H9 (cell line): Measurements from ENCODE around the gene VWF. TPM values are rescaled to one million over a fixed set of nuclear protein-coding genes. Genes with fewer than 3 reads are reported as not detected.

ENCODE experiments used
- DNase-seq: peaks from one replicate; pipeline ENCODE4 v3.0.0-alpha.2; 2017
- H2AFZ ChIP-seq: one replicate; pipeline ENCODE4 v1.6.1; 2013; ENCODE audit warnings: mild to moderate bottlenecking, low read length, control low read depth, moderate library complexity
- H2AK5ac ChIP-seq: 2 replicates; pipeline ENCODE4 v1.6.1; 2013; ENCODE audit warnings: low read length, control low read depth, mixed read lengths; ENCODE audit not compliant: insufficient read length
- H2BK120ac ChIP-seq: one replicate; pipeline ENCODE4 v1.6.1; 2013; ENCODE audit warnings: low read depth, mild to moderate bottlenecking, low read length, control low read depth, inconsistent platforms; ENCODE audit not compliant: poor library complexity, severe bottlenecking
- H2BK12ac ChIP-seq: 2 replicates; pipeline ENCODE4 v1.6.1; 2013; ENCODE audit warnings: low read length, control low read depth, mixed read lengths, low read depth; ENCODE audit not compliant: insufficient read length
- H2BK15ac ChIP-seq: 2 replicates; pipeline ENCODE4 v1.6.1; 2013; ENCODE audit warnings: low read depth, low read length, control low read depth
- H2BK20ac ChIP-seq: one replicate; pipeline ENCODE4 v1.6.1; 2013; ENCODE audit warnings: low read depth, mild to moderate bottlenecking, low read length, control low read depth, inconsistent platforms; ENCODE audit not compliant: poor library complexity, severe bottlenecking
- H2BK5ac ChIP-seq: 2 replicates; pipeline ENCODE4 v1.6.1; 2013; ENCODE audit warnings: low read length, control low read depth, mixed read lengths; ENCODE audit not compliant: insufficient read length
- H3K14ac ChIP-seq: 2 replicates; pipeline ENCODE4 v1.6.1; 2013; ENCODE audit warnings: low read length, control low read depth; ENCODE audit not compliant: insufficient read depth
- H3K18ac ChIP-seq: 2 replicates; pipeline ENCODE4 v1.6.1; 2013; ENCODE audit warnings: low read depth, mild to moderate bottlenecking, mixed read lengths, low read length, control low read depth; ENCODE audit not compliant: insufficient read length
- H3K23ac ChIP-seq: 2 replicates; pipeline ENCODE4 v1.6.1; 2013; ENCODE audit warnings: low read length, control low read depth, mixed read lengths, low read depth; ENCODE audit not compliant: insufficient read length
- H3K23me2 ChIP-seq: 2 replicates; pipeline ENCODE4 v1.6.1; 2013; ENCODE audit warnings: low read depth, mild to moderate bottlenecking, mixed read lengths, low read length, control low read depth; ENCODE audit not compliant: insufficient read length, poor library complexity, severe bottlenecking
- H3K27ac ChIP-seq: 2 replicates; pipeline ENCODE4 v1.5.1; 2013; ENCODE audit warnings: low read length, control low read depth, mixed read lengths, low read depth; ENCODE audit not compliant: insufficient read length
- H3K27me3 ChIP-seq: 2 replicates; pipeline ENCODE4 v1.6.1; 2013; ENCODE audit warnings: low read length, control low read depth, inconsistent platforms; ENCODE audit not compliant: insufficient read depth
- H3K4ac ChIP-seq: 2 replicates; pipeline ENCODE4 v1.6.1; 2013; ENCODE audit warnings: low read depth, mild to moderate bottlenecking, control low read depth, inconsistent platforms, low read length, moderate library complexity
- H3K4me1 ChIP-seq: 2 replicates; pipeline ENCODE4 v1.6.1; 2013; ENCODE audit warnings: low read length, control low read depth, inconsistent platforms; ENCODE audit not compliant: insufficient read depth
- H3K4me2 ChIP-seq: 2 replicates; pipeline ENCODE4 v1.6.1; 2013; ENCODE audit warnings: low read length, control low read depth, mixed read lengths; ENCODE audit not compliant: insufficient read length, insufficient read depth
- H3K56ac ChIP-seq: 2 replicates; pipeline ENCODE4 v1.6.1; 2013; ENCODE audit warnings: low read depth, mild to moderate bottlenecking, mixed read lengths, low read length, control low read depth; ENCODE audit not compliant: insufficient read length
- H3K79me1 ChIP-seq: 2 replicates; pipeline ENCODE4 v1.6.1; 2013; ENCODE audit warnings: low read depth, mild to moderate bottlenecking, moderate library complexity, low read length, control low read depth, inconsistent platforms; ENCODE audit not compliant: insufficient read depth, poor library complexity, severe bottlenecking
- H3K79me2 ChIP-seq: 2 replicates; pipeline ENCODE4 v1.6.1; 2013; ENCODE audit warnings: low read length, control low read depth, inconsistent platforms; ENCODE audit not compliant: insufficient read depth
- H3K9ac ChIP-seq: 2 replicates; pipeline ENCODE4 v1.6.1; 2013; ENCODE audit warnings: low read length, control low read depth, mixed read lengths; ENCODE audit not compliant: insufficient read length; ENCODE audit errors: extremely low read depth
- H3K9me3 ChIP-seq: one replicate; pipeline ENCODE4 v1.6.1; 2013; ENCODE audit warnings: low read depth, low read length, inconsistent platforms; ENCODE audit not compliant: control insufficient read depth
- H3T11ph ChIP-seq: one replicate; pipeline ENCODE4 v1.6.1; 2013; ENCODE audit warnings: mild to moderate bottlenecking, low read length, control low read depth, inconsistent platforms
- H4K20me1 ChIP-seq: one replicate; pipeline ENCODE4 v1.6.1; 2013; ENCODE audit not compliant: control insufficient read depth, insufficient read length, insufficient read depth
- H4K5ac ChIP-seq: 2 replicates; pipeline ENCODE4 v1.6.1; 2013; ENCODE audit warnings: low read depth, mild to moderate bottlenecking, mixed read lengths, low read length, control low read depth; ENCODE audit not compliant: insufficient read length
- H4K8ac ChIP-seq: replicated peaks from 2 replicates; pipeline ENCODE4 v1.6.1; 2013; ENCODE audit warnings: low read length, control low read depth, mixed read lengths, low read depth; ENCODE audit not compliant: insufficient read length
- H4K91ac ChIP-seq: 2 replicates; pipeline ENCODE4 v1.6.1; 2013; ENCODE audit warnings: low read depth, mild to moderate bottlenecking, moderate library complexity, mixed read lengths, low read length, control low read depth; ENCODE audit not compliant: insufficient read length
- H3K27ac Mint-ChIP-seq, 3 experiments: 2 replicates in 2 of 3; 3 replicates in 1 of 3; pipeline ENCODE4 v1.8.0; 2020 to 2021; ENCODE audit warnings: mixed read lengths in 3 of 3, mild to moderate bottlenecking in 1 of 3, moderate library complexity in 1 of 3
- H3K27me3 Mint-ChIP-seq: 2 replicates; pipeline ENCODE4 v1.8.0; 2021; ENCODE audit warnings: low read depth, mild to moderate bottlenecking, moderate library complexity, mixed read lengths
- H3K36me3 Mint-ChIP-seq, 3 experiments: 2 replicates in 2 of 3; 3 replicates in 1 of 3; pipeline ENCODE4 v1.8.0; 2020 to 2021; ENCODE audit warnings: low read depth in 3 of 3, mixed read lengths in 3 of 3; ENCODE audit not compliant: insufficient read depth in 1 of 3
- H3K4me1 Mint-ChIP-seq, 2 experiments: 2 replicates each; pipeline ENCODE4 v1.8.0; 2020; ENCODE audit warnings: mixed read lengths in 2 of 2
- H3K4me3 Mint-ChIP-seq, 2 experiments: 2 replicates in 1 of 2; 3 replicates in 1 of 2; pipeline ENCODE4 v1.8.0; 2020 to 2021; ENCODE audit warnings: mild to moderate bottlenecking in 2 of 2, mixed read lengths in 2 of 2, moderate library complexity in 1 of 2
- H3K9me3 Mint-ChIP-seq, 2 experiments: 2 replicates in 1 of 2; 3 replicates in 1 of 2; pipeline ENCODE4 v1.8.0; 2020; ENCODE audit warnings: mild to moderate bottlenecking in 2 of 2, mixed read lengths in 2 of 2, moderate library complexity in 1 of 2
- WGBS: extraction: QIAGEN DNeasy Blood & Tissue Kit; methylation state at CpG from one replicate; pipeline ENCODE4 v1.1.7; 2013; ENCODE audit warnings: missing lambda C conversion rate, low lambda C conversion rate, mixed read lengths; ENCODE audit not compliant: insufficient read length; ENCODE audit errors: extremely low coverage; 5-methylcytosine and 5-hydroxymethylcytosine counted together
- total RNA-seq: library from RNA; stranded (reverse); gene quantifications from 2 replicates; pipeline ENCODE4 v1.2.1, GENCODE V29; 2021
- TF ChIP-seq, protein P1 (sequence below): fragments of 200-600 bp; sonication (generic); conservative IDR thresholded peaks from 3 replicates; pipeline ENCODE4 v1.8.0; 2021; ENCODE audit warnings: antibody characterized with exemption, mild to moderate bottlenecking

The VWF gene
- total RNA-seq, 1 experiment from 2014 or later = 0.17 TPM

DNA sequence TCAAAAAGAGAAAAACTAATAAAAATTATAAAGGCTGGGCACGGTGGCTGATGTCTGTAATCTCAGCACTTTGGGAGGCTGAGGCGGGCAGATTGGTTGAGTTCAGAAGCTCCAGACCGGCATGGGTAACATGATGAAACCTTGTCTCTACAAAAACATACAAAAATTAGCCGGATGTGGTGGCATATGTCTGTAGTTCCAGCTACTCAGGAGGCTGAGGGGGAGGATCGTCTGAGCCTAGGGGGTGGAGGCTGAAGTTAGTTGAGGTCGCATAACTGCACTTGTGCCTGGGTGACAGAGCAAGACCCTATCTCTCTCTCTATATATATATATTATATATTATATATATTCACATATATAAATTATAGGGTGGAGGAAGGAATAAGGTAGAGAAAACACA is 146.9 kb downstream of the VWF start:
- no peak overlapping the region for H3K23ac ChIP-seq
- H4K20me1 ChIP-seq = no peaks in the 10 kb centered on the region
- H3K27me3 ChIP-seq = no peaks in the 10 kb centered on the region
- no peaks in the 10 kb centered on the region for H3K23me2 ChIP-seq
- no peak overlapping the region for H4K5ac ChIP-seq
- no peak overlapping the region for H3K9ac ChIP-seq
- H2AK5ac ChIP-seq = no peak overlapping the region
- no peaks in the 10 kb centered on the region; a peak in 1 of 5 replicates for H3K9me3 Mint-ChIP-seq
- no peak overlapping the region for H3K56ac ChIP-seq
- no peak overlapping the region for H3K14ac ChIP-seq
- DNase-seq = no peak
- no peak overlapping the region for H3K4me3 Mint-ChIP-seq
- no peak overlapping the region for H2BK15ac ChIP-seq
- TF ChIP-seq, protein P1, sequence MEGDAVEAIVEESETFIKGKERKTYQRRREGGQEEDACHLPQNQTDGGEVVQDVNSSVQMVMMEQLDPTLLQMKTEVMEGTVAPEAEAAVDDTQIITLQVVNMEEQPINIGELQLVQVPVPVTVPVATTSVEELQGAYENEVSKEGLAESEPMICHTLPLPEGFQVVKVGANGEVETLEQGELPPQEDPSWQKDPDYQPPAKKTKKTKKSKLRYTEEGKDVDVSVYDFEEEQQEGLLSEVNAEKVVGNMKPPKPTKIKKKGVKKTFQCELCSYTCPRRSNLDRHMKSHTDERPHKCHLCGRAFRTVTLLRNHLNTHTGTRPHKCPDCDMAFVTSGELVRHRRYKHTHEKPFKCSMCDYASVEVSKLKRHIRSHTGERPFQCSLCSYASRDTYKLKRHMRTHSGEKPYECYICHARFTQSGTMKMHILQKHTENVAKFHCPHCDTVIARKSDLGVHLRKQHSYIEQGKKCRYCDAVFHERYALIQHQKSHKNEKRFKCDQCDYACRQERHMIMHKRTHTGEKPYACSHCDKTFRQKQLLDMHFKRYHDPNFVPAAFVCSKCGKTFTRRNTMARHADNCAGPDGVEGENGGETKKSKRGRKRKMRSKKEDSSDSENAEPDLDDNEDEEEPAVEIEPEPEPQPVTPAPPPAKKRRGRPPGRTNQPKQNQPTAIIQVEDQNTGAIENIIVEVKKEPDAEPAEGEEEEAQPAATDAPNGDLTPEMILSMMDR = no peak
- no CpG with 5 or more reads among the region's 6 CpGs for WGBS
- H3K27me3 Mint-ChIP-seq = peaks cover 16% of the 10 kb centered on the region
- H3K79me2 ChIP-seq = no peaks in the 10 kb centered on the region
- H3K79me1 ChIP-seq = no peaks in the 10 kb centered on the region
- no peak overlapping the region for H2AFZ ChIP-seq
- H3K4me1 Mint-ChIP-seq = no peaks in the 10 kb centered on the region
- H4K8ac ChIP-seq = no peak overlapping the region
- no peaks in the 10 kb centered on the region for H3K36me3 Mint-ChIP-seq
- no peak overlapping the region for H3K4ac ChIP-seq
- no peak overlapping the region for H2BK20ac ChIP-seq
- no peak overlapping the region for H3K27ac ChIP-seq
- no peak overlapping the region for H2BK12ac ChIP-seq
- no peak overlapping the region for H3K18ac ChIP-seq
- no peak overlapping the region for H3T11ph ChIP-seq
- H4K91ac ChIP-seq = no peak overlapping the region
- H2BK5ac ChIP-seq = no peak overlapping the region
- no peaks in the 10 kb centered on the region for H3K4me1 ChIP-seq
- no peak overlapping the region for H3K27ac Mint-ChIP-seq
- no peak overlapping the region for H2BK120ac ChIP-seq
- no peak overlapping the region for H3K4me2 ChIP-seq
- H3K9me3 ChIP-seq = no peaks in the 10 kb centered on the region
